OCI-LY3 (cell line): ENCODE data around the gene MINDY3.

Experiments used
- EZH2phosphoT487 ChIP-seq: fragments of 200-600 bp; shearing (Covaris generic); IDR thresholded peaks from 2 replicates; pipeline ENCODE4 v1.6.1; 2018; ENCODE audit warnings: antibody characterized with exemption, mixed run types, low read depth
- TF ChIP-seq, protein P1 (sequence below): fragments of 200-600, 300-600 bp; sonication (generic); IDR thresholded peaks from 2 replicates; pipeline ENCODE4 v1.5.1; 2014; ENCODE audit warnings: antibody characterized with exemption, low read length, low read depth

DNA sequence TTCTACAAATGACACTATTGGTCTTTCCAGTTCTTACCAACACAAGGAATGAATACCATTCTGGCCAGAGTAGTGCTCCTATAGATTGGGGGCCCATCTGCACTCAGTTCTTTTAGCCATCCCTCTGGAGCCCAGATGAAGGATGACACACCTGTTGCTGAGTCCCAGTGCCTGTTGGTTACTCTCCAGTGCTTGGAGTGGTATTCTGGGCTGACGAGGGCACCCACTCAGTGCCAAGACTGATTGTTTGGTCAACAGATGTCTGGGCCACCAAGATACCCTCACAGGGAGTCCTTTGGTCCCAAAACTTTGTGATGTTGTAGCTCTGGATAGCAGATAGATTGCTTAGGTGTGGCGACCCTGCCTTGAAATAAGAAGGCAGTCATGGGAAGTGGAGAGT is 116.9 kb downstream of the MINDY3 start:
- TF ChIP-seq EZH2phosphoT487: no peak
- TF ChIP-seq, protein P1, sequence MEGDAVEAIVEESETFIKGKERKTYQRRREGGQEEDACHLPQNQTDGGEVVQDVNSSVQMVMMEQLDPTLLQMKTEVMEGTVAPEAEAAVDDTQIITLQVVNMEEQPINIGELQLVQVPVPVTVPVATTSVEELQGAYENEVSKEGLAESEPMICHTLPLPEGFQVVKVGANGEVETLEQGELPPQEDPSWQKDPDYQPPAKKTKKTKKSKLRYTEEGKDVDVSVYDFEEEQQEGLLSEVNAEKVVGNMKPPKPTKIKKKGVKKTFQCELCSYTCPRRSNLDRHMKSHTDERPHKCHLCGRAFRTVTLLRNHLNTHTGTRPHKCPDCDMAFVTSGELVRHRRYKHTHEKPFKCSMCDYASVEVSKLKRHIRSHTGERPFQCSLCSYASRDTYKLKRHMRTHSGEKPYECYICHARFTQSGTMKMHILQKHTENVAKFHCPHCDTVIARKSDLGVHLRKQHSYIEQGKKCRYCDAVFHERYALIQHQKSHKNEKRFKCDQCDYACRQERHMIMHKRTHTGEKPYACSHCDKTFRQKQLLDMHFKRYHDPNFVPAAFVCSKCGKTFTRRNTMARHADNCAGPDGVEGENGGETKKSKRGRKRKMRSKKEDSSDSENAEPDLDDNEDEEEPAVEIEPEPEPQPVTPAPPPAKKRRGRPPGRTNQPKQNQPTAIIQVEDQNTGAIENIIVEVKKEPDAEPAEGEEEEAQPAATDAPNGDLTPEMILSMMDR: no peak
